Body of pancreas (tissue), 4 donors: ENCODE measurements around the gene COL4A4.

ENCODE experiments used
- POLR2A ChIP-seq, 3 donors: fragments of 450-650 bp; IDR thresholded peaks; one replicate each; pipeline ENCODE4 v1.6.1; 2016; ENCODE audit warnings: antibody characterized with exemption in 3 of 3, mild to moderate bottlenecking in 2 of 3
- TF ChIP-seq, protein P1 (sequence below), 7 experiments: fragments of 450-650 bp in 4 of 7; fragments of 200-600 bp in 3 of 7; sonication (generic) in 3 of 7; IDR thresholded peaks; one replicate each; pipeline ENCODE4 v1.5.1; 2016 to 2019; ENCODE audit warnings: antibody characterized with exemption in 7 of 7

DNA sequence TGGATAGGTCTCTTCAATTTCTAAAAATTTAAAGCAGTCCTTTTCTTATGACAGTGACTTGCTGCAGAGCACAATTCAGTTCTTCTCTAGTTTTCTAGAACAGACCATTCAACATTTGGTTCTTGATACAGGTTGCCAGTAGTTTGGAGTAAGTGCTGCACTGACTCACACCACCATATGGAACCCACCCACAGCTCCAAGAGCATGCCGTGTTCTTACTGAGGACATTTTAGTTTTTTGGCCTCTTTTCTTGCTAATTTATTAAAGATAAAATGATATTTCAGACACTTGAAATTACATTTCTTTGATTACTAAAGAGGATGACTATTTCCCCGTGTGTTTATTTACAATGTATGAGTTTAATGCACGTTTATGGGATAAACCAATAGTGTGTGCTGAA is 120.0 kb downstream of the COL4A4 start:
- TF ChIP-seq, protein P1, sequence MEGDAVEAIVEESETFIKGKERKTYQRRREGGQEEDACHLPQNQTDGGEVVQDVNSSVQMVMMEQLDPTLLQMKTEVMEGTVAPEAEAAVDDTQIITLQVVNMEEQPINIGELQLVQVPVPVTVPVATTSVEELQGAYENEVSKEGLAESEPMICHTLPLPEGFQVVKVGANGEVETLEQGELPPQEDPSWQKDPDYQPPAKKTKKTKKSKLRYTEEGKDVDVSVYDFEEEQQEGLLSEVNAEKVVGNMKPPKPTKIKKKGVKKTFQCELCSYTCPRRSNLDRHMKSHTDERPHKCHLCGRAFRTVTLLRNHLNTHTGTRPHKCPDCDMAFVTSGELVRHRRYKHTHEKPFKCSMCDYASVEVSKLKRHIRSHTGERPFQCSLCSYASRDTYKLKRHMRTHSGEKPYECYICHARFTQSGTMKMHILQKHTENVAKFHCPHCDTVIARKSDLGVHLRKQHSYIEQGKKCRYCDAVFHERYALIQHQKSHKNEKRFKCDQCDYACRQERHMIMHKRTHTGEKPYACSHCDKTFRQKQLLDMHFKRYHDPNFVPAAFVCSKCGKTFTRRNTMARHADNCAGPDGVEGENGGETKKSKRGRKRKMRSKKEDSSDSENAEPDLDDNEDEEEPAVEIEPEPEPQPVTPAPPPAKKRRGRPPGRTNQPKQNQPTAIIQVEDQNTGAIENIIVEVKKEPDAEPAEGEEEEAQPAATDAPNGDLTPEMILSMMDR (IDR thresholded peaks at IDR 0.05), result no peak
- TF ChIP-seq POLR2A (IDR thresholded peaks at IDR 0.05), result no peak
